Body of pancreas (tissue), 4 donors: ENCODE results near the gene POLD2. TPM values are rescaled to one million over a fixed set of nuclear protein-coding genes. Genes with fewer than 3 reads are reported as not detected.

Experiments used
- ATAC-seq: fragments of 150-250 bp; one replicate; pipeline ENCODE4 v1.9.1; 2016
- DNase-seq, 4 donors: peaks; one replicate each; pipeline ENCODE4 v3.0.0-alpha.2; 2019
- H3K27ac ChIP-seq, 4 donors: fragments of 200-600 bp; sonication (generic); 1 replicate in 3 of 4; 2 replicates in 1 of 4; pipeline versions ENCODE4 v1.5.1 to v1.6.1; 2016 to 2019; ENCODE audit warnings: mild to moderate bottlenecking in 1 of 4, mixed read lengths in 1 of 4, moderate library complexity in 1 of 4
- H3K27me3 ChIP-seq, 2 donors: fragments of 200-600 bp; sonication (generic); one replicate each; pipeline ENCODE4 v1.6.0; 2016; ENCODE audit warnings: mild to moderate bottlenecking in 1 of 2
- H3K36me3 ChIP-seq, 2 donors: fragments of 200-600 bp; sonication (generic); replicated peaks in 1 of 2; 2 replicates each; pipeline ENCODE4 v1.5.1; 2016; ENCODE audit warnings: low read depth in 2 of 2; ENCODE audit not compliant: insufficient read depth in 1 of 2
- H3K4me1 ChIP-seq: fragments of 200-600 bp; sonication (generic); one replicate; pipeline ENCODE4 v1.6.0; 2016
- H3K4me3 ChIP-seq, 2 donors: fragments of 200-600 bp; sonication (generic); 1 replicate in 1 of 2; 2 replicates in 1 of 2; pipeline ENCODE4 v1.5.1; 2016 to 2019
- H3K9me3 ChIP-seq, 3 donors: fragments of 200-600 bp; sonication (generic); 1 replicate in 2 of 3; 2 replicates in 1 of 3; pipeline ENCODE4 v1.5.1; 2016
- CTCF ChIP-seq, 7 experiments: fragments of 450-650 bp in 4 of 7; fragments of 200-600 bp in 3 of 7; sonication (generic) in 3 of 7; IDR thresholded peaks; one replicate each; pipeline ENCODE4 v1.5.1; 2016 to 2019; ENCODE audit warnings: antibody characterized with exemption in 7 of 7
- POLR2A ChIP-seq, 3 donors: fragments of 450-650 bp; IDR thresholded peaks; one replicate each; pipeline ENCODE4 v1.6.1; 2016; ENCODE audit warnings: antibody characterized with exemption in 3 of 3, mild to moderate bottlenecking in 2 of 3
- WGBS, 2 donors: methylation state at CpG; one replicate each; pipeline ENCODE4 v1.1.5; 2017; 5-methylcytosine and 5-hydroxymethylcytosine counted together
- intact Hi-C: fragments of 100-400 bp; cut with DNase I; formaldehyde crosslinking; loops from one replicate; pipeline ENCODE4 v1.15.1; 2023
- total RNA-seq, 2 donors: library from RNA; depleted of rRNA; stranded (reverse); fragments of >200 nt; gene quantifications; one replicate each; pipeline ENCODE4 v1.1.0, GENCODE V29; 2016

The POLD2 gene
- total RNA-seq, 2 donors from 2014 or later, result 32.7 to 64.6 TPM

- Histone ChIP-seq H3K36me3 (no peaks in the 10 kb centered on the region), H3K27ac (no peak overlapping the region), H3K27me3 (no peaks in the 10 kb centered on the region), H3K4me3 (no peak overlapping the region), H3K4me1 (no peaks in the 10 kb centered on the region), H3K9me3 (no peaks in the 10 kb centered on the region)
- no peak for TF ChIP-seq CTCF (IDR thresholded peaks at IDR 0.05)
- no peak for TF ChIP-seq POLR2A (IDR thresholded peaks at IDR 0.05)
- 89 to 94% methylated on average over 6 to 8 of the region's 8 CpGs for WGBS, 2 donors
- ATAC-seq (no peak), DNase-seq (peak in 1 of 4 donors; percentile 31)
- intact Hi-C loops, result no loop called here
Observed at GRCh38 chr7:44138698-44139097, 15.3 kb upstream of the POLD2 start.

DNA sequence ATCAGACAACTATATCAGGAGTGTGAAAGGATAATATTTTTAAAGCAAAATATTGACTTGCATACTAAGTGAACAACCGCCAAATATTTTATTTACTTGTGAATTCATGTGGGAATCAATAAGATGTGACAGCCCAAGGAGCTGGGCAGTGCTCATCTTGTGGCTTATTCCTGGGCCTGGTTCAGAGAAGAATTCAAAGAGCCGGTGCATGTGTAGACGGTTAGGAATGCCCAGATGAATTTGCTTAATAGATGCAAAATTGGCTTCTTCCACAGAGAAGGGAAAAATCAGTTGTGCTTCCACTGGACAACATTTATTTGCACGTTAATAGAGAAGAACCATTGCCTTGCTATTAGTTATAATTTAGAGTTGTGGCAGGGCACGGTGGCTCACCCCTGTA, 13.4 kb upstream of the POLD2 start:
- Histone ChIP-seq H3K27ac (no peak overlapping the region), H3K27me3 (no peaks in the 10 kb centered on the region), H3K4me1 (no peaks in the 10 kb centered on the region), H3K36me3 (no peaks in the 10 kb centered on the region), H3K4me3 (no peak overlapping the region), H3K9me3 (no peaks in the 10 kb centered on the region)
- no peak for TF ChIP-seq POLR2A (IDR thresholded peaks at IDR 0.05)
- TF ChIP-seq CTCF (IDR thresholded peaks at IDR 0.05), result no peak
- 65 to 72% methylated on average over 5 of the region's 5 CpGs for WGBS, 2 donors
- DNase-seq (no peak), ATAC-seq (no peak)
- intact Hi-C loops, result no loop called here

GRCh38 chr7:44134943-44135628, 11.7 kb upstream of the POLD2 start:
- H3K4me1 ChIP-seq, result no peaks in the 10 kb centered on the region
- H3K36me3 ChIP-seq, result no peaks in the 10 kb centered on the region
- no peaks in the 10 kb centered on the region for H3K9me3 ChIP-seq
- TF ChIP-seq CTCF (IDR thresholded peaks at IDR 0.05) (no peak), POLR2A (IDR thresholded peaks at IDR 0.05) (no peak)
- intact Hi-C loops, result no loop called here
- H3K27me3 ChIP-seq, result no peaks in the 10 kb centered on the region
- H3K27ac ChIP-seq, result no peak overlapping the region
- 94 to 95% methylated on average over 4 of the region's 4 CpGs for WGBS, 2 donors
- H3K4me3 ChIP-seq, result no peak overlapping the region
- DNase-seq, result peak in 1 of 4 donors; percentile 38
- no peak for ATAC-seq

GRCh38 chr7:44133295-44133694, 9.9 kb upstream of the POLD2 start:
- Histone ChIP-seq H3K4me3 (no peak overlapping the region), H3K9me3 (no peaks in the 10 kb centered on the region), H3K27ac (no peak overlapping the region), H3K27me3 (no peaks in the 10 kb centered on the region), H3K36me3 (no peaks in the 10 kb centered on the region), H3K4me1 (no peaks in the 10 kb centered on the region)
- DNase-seq (no peak), ATAC-seq (no peak)
- no peak for TF ChIP-seq CTCF (IDR thresholded peaks at IDR 0.05)
- TF ChIP-seq POLR2A (IDR thresholded peaks at IDR 0.05), result no peak
- WGBS, 2 donors, result 80 to 83% methylated on average over 3 of the region's 3 CpGs
- intact Hi-C loops, result no loop called here

DNA sequence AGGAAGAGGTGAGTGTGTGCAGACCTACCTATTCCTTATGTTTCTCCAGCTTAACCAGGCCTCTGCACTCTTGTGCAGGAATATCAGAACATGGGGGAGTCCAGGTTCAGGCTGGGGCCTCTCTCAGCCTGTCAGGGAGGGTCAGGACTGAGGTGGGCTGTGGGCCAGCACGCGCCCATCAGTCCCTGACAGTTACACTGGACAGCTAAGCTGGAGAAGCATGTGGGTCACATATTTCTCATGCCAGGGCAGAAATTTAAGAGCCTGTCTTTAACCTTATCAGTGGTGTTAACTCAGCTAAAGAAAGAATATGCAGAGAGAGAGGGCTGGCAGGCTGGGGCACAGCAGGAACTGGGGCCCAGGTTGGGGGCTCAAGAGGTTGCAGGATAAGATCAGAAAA, 8.7 kb upstream of the POLD2 start:
- Histone ChIP-seq H3K4me3 (no peak overlapping the region), H3K27ac (no peak overlapping the region), H3K27me3 (no peaks in the 10 kb centered on the region), H3K4me1 (no peaks in the 10 kb centered on the region), H3K36me3 (no peaks in the 10 kb centered on the region), H3K9me3 (no peaks in the 10 kb centered on the region)
- no peak for ATAC-seq
- intact Hi-C loops, result no loop called here
- 68 to 94% methylated on average over 2 of the region's 2 CpGs for WGBS, 2 donors
- TF ChIP-seq CTCF (IDR thresholded peaks at IDR 0.05) (no peak), POLR2A (IDR thresholded peaks at IDR 0.05) (no peak)
- DNase-seq, result no peak
